Right renal cortex interstitium (tissue), 3 donors: ENCODE data around the gene NME4. TPM values are rescaled to one million over a fixed set of nuclear protein-coding genes. Genes with fewer than 3 reads are reported as not detected.
"Not testable (repeated sequence)": the region's sequence is repeated elsewhere in the genome, so short reads cannot be mapped to it uniquely, and the experiment has no call there.

Source experiments
- DNase-seq, 3 donors: peaks; one replicate each; pipeline ENCODE4 v3.0.0-alpha.2; 2013; ENCODE audit warnings: low read depth in 3 of 3, low spot score in 2 of 3
- polyA plus RNA-seq, 3 donors: library from polyadenylated mRNA; unstranded; fragments of 120-200 nt; gene quantifications; one replicate each; pipeline ENCODE4 v1.2.1, GENCODE V29; 2013; ENCODE audit not compliant: insufficient read length in 3 of 3

The NME4 gene
- polyA plus RNA-seq: 100 to 1,000 TPM in 2 of 3 donors, 10 to 100 TPM in 1; 95.3 to 124 (median 109) TPM

DNA sequence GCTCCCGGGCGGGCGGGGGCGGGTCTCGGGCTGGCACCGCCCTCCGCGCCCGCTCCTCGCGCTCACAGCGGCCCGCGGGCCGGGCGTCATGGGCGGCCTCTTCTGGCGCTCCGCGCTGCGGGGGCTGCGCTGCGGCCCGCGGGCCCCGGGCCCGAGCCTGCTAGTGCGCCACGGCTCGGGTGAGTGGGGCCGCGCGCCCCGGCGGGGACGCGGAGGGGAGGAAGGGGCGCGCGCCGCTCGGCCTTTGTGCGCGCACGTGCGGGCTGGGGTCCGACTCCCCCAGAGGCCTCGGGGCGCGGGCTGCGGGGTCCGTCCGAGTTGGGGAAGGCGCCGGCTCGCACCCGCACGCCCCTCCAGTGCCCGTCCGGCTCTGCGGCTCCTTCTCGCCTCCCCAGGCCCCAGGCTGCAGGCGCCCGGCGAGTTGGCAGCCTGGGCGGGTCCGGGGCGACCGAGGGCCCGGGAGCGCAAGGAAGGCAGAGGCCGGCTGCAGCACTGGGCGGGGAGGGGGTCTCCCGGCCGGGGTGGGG is at the start of gene NME4:
Gene NME4, plus strand, starts transcription at position 65 of the 527 bp plus-strand sequence. Its CDS starts 24 bp downstream, at position 89.
- DNase-seq: no peak

DNA sequence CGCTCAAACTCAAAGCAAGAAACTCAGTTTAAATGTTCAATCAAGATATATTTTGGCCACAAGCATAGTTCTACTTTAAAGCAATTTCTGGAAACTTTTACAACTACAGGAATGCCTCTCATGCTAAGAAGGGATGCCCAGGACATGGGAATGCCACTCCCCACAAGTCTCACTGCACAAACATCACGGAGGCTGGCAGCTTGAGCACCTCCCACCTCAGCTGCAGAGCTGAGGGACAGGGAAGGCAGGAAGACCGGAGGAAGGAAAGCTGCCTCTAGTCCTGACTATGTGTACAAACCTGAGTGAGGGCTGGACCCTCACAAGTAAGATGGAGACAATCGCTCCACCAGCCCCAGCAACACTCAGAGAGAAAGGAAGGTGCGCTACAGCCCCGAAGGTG is 49.8 kb upstream of the NME4 start:
- no peak for DNase-seq

DNA sequence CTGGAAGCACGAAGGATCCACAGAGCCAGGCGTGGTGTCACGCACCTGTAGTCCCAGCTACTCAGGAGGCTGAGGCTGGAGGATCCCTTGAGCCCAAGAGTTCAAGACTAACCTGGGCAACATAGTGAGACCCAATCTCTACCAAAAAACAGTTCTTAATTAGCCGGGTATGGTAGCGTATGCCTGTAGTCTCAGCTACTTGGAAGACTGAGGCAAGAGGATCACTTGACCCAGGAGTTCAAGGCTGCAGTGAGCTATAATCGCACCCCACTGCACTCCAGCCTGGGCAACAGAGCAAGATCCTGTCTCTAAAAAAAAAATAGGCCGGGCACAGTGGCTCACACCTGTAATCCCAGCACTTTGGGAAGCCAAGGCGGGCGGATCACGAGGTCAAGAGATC is 48.5 kb upstream of the NME4 start:
- not testable (repeated sequence) for DNase-seq

DNA sequence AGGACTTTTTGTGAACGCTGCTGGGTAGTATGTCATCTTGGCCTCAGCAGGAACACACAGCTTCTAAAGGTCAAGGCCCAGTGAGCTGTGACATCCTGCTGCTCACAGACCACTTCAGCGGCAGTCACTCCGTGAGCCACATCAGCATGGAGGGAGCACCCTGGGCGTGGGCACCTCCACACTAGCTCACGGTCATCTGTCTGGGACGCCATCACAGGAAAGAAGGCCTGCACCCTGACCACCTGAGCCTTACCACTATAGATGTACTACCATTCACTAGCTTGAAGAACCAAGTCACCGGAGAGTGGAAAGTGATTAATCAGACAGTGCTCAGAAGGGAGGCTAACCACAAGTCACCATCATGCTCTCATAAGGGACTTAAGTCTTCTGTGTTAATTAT is 47.8 kb upstream of the NME4 start:
- DNase-seq: no peak

DNA sequence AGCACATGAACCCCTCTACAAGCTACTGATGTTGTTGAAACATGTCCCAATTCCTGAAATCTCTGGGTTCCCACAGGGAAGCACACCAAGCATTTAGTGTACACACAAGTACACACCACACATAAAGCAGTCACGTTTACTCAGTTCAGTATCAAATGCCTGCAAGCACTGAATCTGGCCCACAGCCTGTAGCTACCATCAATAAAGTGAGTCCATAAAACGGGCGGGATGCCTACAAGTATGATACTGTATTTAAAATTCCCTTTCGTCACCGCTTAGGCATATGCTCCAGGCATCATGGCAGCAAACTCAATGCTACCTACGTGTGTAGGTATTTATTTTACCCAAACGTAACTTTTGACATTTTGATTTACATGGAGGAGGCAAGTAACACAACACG is 46.8 kb upstream of the NME4 start:
- DNase-seq: no peak

DNA sequence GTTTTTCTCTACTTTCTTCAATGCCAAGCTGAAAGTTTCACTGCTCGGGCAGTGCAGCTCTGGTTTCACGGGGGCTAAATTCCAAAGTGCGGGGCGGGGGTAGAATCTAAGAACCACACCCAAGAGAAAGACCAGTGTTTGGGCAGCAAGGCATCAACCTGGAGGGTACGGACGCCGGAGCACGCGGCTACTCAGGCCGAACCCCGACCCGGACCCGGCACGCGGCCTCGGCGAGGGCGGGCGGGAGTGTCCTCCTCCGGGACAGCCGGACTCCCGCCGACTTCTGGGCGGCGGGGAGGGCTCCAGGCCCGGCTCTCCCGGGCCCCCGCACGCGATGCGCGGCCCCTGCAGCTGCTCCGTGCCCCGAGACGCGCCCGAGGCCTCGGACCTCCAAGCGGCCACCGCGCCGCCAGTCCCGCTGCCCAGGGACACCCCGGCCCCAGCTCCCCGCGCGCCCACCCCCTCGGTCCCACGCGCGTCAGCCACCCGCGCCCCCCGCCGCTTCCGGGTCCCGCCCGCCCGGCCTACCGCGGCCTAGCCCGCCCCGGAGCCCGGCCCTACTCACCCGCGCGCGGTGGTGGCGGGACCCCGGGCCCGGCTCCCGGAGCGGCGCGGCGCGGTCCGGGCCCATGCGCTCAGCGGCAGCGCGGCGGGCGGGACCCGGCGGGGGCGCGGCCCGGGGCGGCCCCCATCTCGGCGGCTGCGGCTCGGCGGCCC is 45.0 kb upstream of the NME4 start:
- no peak for DNase-seq

DNA sequence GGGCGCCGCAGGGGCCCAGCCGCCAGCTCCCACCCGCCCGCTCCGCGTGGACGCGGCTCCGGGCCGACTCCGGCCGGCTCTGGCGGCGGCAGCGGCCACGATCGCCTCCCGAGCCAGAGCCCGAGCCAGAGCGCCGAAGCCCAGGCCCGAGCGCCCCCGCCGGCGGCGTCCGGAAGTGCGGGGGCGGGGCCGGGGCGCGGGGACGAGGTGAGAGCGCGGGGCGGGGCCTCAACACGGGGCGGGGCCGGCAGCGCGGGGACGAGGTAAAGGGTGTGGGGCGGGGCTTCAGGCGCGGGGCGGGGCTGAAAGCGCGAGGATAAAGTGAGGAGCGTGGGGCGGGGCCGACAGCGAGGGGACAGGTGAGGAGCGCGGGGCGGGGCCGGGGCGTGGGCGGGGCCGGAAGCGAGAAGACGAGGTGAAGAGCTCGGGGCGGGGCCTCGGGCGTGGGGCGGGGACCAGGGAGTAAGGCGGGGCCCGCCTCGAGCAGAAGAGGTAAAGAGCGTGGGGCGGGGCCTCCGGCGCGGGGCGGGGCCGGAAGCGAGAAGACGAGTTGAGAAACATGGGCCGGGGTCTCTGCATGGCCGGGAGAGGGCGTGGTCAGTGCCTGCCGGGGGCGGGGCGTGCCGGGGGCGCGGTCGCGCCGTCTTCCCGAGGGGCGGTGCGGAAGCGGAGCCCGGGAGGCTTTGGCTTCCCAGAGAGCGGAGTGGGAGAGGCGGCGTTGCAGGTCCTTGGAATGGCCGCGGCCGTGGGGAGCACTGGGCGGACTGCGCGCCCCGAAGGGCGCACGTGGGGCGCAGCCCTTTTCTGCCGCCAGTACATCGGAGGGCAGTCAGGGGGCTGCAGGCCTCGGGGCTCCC is 44.2 kb upstream of the NME4 start, which contains the start of gene AXIN1:
Gene AXIN1, minus strand, starts transcription at position 177 of the 857 bp plus-strand sequence. CDS start 5,698 bp downstream, outside the sequence.
- peak; percentile 63 to 88 (median 87) for DNase-seq

DNA sequence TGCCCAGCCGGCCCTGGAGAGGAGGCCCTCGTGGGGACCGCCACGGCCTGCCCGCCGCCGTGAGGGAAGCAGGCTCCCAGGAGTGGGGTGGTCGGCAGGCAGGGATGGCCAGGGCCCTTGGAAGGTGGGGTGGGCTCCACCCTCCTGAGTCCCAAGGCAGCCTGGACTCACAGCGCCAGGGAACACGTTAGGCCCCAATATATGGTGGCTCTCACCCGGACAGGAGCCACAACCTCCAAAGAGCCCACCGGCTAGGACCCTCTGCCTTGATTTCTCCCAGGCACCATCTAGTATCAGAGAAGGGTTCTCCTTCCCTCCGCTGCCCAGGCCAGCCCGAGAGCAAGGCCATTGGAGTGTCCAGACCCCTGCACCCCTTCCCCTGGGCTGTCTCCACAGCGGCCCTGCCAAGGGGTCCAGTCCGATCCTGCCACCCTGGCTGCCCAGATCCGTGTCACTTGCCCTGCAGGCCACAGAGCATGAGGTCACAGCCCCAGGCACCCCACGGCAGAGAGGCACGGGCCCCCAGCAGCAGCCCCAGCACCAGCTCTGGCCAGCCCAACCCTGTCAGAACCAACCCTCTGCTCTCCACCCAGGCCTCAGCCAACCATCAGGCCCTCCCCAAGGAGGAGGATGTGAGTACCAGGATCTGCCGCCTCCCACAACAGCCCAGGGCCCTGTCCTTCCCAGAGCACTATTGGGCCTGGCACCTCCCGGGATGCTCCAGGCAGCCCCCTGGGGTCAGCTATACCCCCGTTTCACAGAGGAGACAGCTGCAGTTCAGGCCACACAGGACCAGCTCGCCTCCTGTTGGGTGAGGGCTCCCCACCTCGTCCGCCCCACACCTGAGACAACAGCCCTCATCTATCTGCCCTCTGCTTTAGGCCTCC is 43.4 kb upstream of the NME4 start:
- DNase-seq: no peak

DNA sequence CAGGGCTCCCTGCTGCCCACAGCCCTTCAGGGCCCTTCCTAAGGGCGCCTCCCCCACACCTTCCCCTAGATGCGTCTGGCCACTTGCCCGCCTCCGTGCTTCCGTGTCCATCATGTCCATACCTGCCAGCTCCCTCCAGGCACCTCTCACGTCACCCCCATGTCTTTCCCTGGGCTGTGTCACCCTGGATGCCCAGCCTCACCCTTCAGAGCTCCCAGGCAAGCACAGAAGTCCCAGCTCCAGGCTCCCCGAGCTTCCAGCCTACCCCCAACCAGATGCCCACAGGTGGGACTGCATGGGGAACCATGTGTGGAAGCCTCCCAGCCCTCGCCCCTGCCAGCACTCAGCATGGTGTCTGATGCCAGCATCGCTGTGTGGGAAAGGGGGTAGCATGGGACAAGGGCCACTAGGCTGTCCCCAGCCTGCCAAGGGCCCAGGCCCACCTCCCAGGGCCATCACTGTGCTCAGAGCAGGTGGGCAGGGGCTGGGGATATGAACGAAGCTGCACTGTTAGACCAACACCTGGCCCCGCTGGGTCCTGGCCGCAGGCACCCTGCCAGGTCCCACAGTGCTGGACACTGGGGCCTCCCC is 42.6 kb upstream of the NME4 start:
- DNase-seq: no peak

DNA sequence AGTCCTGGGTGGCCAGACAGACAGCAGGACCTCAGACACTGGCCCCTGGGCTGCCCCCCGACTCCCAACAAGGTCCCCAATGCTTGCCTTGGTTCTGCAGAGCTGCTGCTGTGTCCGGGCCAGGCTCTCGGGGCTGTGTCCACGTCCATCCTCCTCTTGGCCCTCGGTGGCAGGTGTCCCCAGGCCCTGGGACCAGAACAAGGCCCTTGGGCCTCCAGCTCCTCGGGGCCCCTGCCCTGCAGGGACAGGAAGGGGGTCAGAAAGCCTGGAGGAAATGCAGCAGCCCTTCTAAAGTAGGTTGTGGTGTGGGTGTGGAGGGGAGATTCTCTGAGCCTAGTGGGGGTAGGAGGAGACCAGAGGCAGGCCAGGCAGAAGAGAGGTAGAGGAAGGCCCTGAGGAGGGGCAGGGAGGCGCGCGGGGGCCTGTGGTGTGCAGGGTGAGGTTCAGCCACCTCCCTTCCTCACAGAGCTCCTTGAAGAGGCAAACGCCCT is 42.0 kb upstream of the NME4 start:
- no peak for DNase-seq

DNA sequence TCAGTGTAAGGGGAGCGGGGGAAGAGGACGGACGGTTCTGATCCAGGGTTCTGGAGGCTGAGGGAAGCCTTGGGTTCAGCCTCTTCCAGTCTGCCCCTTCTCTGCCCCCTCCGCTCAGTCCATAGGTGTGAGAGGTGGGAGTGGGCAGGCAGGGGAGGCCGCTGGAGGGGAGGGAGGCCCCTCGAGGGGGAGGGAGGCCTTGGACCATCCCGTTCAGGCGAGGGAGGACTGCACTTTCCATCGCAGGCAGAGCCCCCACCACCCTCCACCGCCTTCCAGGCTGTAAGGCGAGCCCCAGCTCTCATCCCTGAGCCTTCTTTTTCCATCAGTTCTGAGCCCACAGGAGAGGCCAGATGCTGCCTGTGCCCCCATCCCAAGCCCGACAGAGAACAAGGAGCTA is 40.3 kb upstream of the NME4 start:
- DNase-seq: no peak

DNA sequence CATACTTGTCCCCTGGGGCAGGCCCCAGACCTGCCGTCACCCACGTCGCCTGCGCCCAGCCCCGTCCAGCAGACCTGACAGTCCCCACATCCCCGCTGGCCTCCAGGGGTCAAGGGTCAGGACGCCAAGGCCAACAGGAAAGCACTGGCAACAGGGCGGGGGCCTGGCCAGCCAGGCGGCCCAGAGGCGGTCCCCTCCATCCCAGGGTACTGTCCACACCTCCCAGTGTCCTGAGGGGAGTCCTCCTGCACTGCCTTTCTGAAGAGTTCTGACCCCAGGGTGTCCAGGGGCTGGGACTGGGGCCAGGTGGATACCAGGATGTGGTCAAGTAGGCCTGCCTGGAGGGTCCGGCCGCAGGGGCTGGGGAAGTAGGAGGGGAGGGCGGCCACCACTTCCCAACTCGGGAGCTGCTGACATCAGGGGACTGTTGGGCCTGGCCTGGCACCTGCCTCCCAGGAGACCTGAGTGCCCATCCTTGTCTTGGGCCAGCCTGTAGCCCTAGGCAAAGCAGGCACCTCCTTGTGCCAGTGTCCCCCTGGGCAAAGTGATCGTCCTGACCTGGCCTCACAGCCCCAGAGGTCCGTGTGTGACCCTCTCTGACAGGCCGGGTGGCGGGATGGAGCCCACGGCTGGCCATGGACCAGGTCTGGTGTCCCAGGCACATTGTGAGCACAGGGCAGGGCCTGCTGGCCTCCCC is 37.8 kb upstream of the NME4 start:
- no peak for DNase-seq

DNA sequence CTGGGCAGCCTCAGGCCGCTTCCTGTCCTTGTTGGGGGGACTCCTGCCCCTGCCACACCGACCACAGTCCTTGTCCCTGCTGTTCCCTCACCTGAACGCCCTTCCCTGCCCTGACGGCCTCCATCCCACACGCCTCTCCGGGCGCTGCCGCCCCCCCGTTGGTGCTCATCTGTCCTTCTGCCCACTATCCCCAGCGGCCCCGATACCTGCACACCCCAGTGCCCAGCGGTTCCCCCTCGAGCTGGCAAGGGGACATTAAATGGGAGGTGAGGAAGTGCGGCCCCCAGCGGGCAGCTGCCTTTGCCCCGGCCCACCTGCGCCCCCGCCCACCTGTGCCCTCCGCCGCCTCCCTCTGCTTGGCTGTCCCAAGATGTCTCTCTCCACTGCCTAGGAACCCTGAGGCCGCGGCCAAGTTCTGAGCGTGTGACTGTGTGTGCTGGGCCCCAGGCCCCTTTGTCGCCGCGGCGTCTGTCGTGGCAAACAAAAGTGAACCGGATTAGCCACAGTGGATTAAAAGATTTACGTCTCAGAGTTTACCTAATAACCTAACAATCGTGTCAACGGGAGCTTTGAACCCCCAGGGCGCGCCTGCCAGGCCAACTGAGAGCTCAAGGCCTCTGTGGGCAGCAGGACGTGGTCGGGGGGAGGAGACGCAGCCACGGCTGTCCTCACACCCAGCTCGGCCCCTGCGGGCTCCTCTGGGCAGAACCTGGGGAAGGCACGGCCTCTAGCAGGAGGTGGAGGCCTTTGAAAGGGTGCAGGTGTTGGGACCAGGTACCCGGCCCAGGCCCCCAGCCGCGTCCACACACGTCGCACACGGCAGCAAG is 36.9 kb upstream of the NME4 start:
- no peak for DNase-seq

DNA sequence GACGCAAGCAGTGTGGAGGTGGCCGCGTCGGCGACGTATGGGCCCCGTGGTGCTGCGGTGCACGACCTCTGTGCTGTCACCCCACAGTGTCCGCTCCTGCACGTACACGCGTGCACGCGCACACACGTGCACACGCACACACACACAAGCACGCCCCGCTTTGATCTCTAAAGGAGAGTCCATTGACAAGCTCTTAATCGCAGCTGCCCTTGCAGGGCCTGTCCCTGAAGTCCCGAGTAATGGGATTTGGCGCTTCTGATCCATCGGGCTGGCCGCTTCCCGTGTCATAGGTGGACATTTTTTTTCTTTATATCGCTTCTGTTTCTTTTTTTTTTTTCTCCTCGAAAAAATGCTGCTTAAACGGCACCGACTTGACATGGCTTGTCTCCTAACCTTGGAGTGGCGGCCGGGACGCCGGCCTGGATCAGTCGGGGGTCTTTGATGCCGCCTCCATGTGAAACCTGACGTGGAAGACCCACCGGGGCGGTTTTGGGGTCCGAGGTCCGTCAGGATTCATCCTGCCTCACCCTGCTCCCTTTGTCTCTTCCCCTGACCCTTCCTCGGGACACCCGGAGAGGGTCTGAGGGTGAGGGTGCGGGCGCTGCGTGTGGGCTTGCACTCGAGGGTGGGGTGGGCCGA is 36.2 kb upstream of the NME4 start:
- no peak for DNase-seq

DNA sequence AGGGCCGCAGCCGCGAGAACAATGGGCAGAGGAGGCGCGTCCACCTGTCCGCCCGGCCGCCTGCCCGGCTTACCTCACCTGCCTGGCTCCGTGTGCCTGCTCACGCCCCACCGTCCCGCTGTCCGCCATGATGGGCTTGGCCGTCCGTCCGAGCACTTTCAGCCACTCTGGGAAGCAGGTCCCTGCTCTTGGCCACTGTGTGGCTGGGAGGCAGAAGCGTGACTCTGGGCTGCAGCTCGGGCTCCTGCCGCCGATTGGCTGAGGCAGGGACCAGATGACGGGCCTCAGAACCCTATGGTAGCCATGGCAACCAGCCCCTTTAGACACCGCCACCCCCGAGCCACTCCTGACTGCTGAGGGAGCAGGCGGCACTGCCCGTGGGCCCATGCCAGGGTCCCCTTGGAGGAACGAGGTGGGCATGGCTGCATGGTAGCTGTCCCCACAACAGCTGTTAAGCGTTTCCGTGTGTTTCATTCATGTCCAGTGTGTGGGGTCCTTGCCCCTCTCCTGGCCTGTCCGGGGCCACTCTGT is 35.6 kb upstream of the NME4 start:
- no peak for DNase-seq

DNA sequence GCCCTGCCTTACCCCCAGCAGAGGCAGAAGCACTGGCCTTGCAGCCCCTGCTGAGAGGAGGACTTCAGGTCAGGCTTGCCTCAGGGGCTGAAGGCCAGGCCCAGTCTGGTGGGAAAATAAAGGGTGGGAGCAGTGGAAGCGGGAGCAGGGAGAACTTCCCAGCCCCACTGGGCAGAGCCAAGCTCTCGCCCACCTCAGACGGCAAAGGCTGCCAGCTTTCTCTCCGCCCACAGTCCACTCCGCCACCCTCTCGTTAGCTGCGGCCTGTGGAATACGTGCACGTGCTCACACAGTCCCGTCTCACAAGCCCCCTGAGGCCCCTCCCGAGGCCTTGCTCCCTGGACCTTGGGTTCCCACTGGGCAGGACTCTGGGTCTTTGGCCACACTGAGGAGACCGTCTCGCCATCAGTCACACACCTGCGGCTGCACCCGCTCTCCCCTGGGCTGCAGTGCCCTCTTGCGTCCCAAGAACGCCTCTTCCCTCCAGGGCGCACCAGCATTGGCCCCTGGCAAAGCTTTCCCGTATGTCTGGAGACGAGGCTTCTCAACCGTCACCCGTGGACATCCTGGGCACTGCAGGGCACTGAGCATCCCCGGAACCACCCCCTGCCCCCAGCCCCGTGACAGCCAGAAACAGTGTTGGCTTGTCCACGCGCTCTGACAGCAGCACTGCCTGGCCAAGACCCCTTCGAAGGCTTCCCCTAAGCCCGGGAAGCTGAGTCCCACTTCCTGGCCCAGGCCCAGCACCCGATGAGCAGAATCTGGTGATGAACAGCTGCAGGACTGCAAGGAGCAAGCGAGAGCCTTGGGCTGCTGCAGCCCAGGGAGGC is 34.9 kb upstream of the NME4 start:
- no peak for DNase-seq

DNA sequence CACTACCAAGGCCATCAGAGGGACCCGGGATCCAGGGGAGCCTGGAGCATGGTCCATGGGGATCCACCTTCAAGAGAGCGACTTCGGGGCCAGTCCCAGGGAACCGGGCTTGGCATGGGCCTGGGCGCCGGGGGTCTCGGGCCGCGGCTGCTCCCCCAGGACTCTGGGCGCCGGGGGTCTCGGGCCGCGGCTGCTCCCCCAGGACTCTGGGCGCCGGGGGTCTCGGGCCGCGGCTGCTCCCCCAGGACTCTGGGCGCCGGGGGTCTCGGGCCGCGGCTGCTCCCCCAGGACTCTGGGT is 34.3 kb upstream of the NME4 start:
- DNase-seq: not testable (repeated sequence)
